Chondrocyte (in vitro differentiated cells): ENCODE measurements around the gene ACCS. TPM values are rescaled to one million over a fixed set of nuclear protein-coding genes. Genes with fewer than 3 reads are reported as not detected.

ENCODE experiments used
- DNase-seq: peaks from one replicate; pipeline ENCODE4 v3.0.0; 2021; ENCODE audit warnings: mixed read lengths, low spot score
- H3K27ac Mint-ChIP-seq: one replicate; pipeline ENCODE4 v1.8.0; 2021; ENCODE audit warnings: mild to moderate bottlenecking, moderate library complexity, mixed read lengths; ENCODE audit not compliant: unreplicated experiment
- H3K27me3 Mint-ChIP-seq: 2 replicates; pipeline ENCODE4 v1.8.0; 2021; ENCODE audit warnings: low read depth, mixed read lengths
- H3K36me3 Mint-ChIP-seq: 2 replicates; pipeline ENCODE4 v1.8.0; 2021; ENCODE audit warnings: low read depth, mixed read lengths
- H3K4me1 Mint-ChIP-seq: 2 replicates; pipeline ENCODE4 v1.8.0; 2021; ENCODE audit warnings: low read depth, mild to moderate bottlenecking, mixed read lengths
- H3K4me3 Mint-ChIP-seq: one replicate; pipeline ENCODE4 v1.8.0; 2021; ENCODE audit warnings: mild to moderate bottlenecking, moderate library complexity, mixed read lengths; ENCODE audit not compliant: unreplicated experiment
- H3K9me3 Mint-ChIP-seq: 2 replicates; pipeline ENCODE4 v1.8.0; 2021; ENCODE audit warnings: low read depth, mixed read lengths
- total RNA-seq: library from RNA; stranded (reverse); gene quantifications from 3 replicates; pipeline ENCODE4 v1.2.1, GENCODE V29; 2021
- TF ChIP-seq, protein P1 (sequence below): fragments of 200-600 bp; sonication (generic); IDR thresholded peaks from 2 replicates; pipeline ENCODE4 v1.5.0; 2021; ENCODE audit warnings: antibody characterized with exemption, mild to moderate bottlenecking, moderate library complexity

ACCS gene
- total RNA-seq, 1 donor from 2014 or later = 11.1 TPM

- H3K4me3 Mint-ChIP-seq = peak overlapping the region; percentile 77
- H3K36me3 Mint-ChIP-seq = peaks cover 4% of the 10 kb centered on the region
- DNase-seq = no peak
- H3K4me1 Mint-ChIP-seq = peaks cover 19% of the 10 kb centered on the region
- peaks cover 13% of the 10 kb centered on the region for H3K27me3 Mint-ChIP-seq
- TF ChIP-seq, protein P1, sequence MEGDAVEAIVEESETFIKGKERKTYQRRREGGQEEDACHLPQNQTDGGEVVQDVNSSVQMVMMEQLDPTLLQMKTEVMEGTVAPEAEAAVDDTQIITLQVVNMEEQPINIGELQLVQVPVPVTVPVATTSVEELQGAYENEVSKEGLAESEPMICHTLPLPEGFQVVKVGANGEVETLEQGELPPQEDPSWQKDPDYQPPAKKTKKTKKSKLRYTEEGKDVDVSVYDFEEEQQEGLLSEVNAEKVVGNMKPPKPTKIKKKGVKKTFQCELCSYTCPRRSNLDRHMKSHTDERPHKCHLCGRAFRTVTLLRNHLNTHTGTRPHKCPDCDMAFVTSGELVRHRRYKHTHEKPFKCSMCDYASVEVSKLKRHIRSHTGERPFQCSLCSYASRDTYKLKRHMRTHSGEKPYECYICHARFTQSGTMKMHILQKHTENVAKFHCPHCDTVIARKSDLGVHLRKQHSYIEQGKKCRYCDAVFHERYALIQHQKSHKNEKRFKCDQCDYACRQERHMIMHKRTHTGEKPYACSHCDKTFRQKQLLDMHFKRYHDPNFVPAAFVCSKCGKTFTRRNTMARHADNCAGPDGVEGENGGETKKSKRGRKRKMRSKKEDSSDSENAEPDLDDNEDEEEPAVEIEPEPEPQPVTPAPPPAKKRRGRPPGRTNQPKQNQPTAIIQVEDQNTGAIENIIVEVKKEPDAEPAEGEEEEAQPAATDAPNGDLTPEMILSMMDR = no peak
- no peak overlapping the region for H3K27ac Mint-ChIP-seq
- H3K9me3 Mint-ChIP-seq = no peaks in the 10 kb centered on the region
Observed at GRCh38 chr11:44067266-44067665, 1.2 kb downstream of the ACCS start.

GRCh38 chr11:44068180-44068579, 2.1 kb downstream of the ACCS start:
- peaks cover 4% of the 10 kb centered on the region for H3K36me3 Mint-ChIP-seq
- no peak for DNase-seq
- TF ChIP-seq, protein P1 = no peak
- no peak overlapping the region for H3K27ac Mint-ChIP-seq
- no peaks in the 10 kb centered on the region for H3K9me3 Mint-ChIP-seq
- no peak overlapping the region for H3K4me3 Mint-ChIP-seq
- peaks cover 9% of the 10 kb centered on the region for H3K27me3 Mint-ChIP-seq
- peaks cover 19% of the 10 kb centered on the region for H3K4me1 Mint-ChIP-seq

DNA sequence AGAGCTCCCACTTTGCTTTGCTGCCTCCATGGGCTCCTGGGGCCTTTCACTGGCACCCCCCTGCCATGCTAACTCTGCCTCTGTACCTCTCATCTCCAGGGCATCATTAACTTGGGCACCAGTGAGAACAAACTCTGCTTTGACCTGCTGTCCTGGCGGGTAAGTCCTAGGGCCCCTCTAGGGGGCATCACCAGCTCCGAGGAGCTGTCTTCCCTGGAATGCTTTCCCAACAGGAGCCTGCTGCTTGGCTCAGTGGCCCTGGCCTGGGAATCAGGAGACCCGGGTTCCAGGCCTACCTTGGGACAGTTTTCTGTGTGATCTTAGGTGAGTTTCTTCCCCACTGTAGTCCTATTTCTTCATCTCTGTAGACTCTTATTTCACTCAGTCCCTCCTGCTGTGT, 5.1 kb downstream of the ACCS start:
- no peaks in the 10 kb centered on the region for H3K9me3 Mint-ChIP-seq
- no peaks in the 10 kb centered on the region for H3K27me3 Mint-ChIP-seq
- H3K4me1 Mint-ChIP-seq = peaks cover 10% of the 10 kb centered on the region
- TF ChIP-seq, protein P1 = no peak
- no peak overlapping the region for H3K4me3 Mint-ChIP-seq
- peaks cover 11% of the 10 kb centered on the region for H3K36me3 Mint-ChIP-seq
- no peak overlapping the region for H3K27ac Mint-ChIP-seq
- no peak for DNase-seq

GRCh38 chr11:44072757-44073658, 6.9 kb downstream of the ACCS start:
- no peak for DNase-seq
- Mint-ChIP-seq H3K27me3 (peaks cover 2% of the 10 kb centered on the region), H3K4me1 (no peaks in the 10 kb centered on the region), H3K36me3 (peaks cover 13% of the 10 kb centered on the region), H3K27ac (no peak overlapping the region), H3K9me3 (no peaks in the 10 kb centered on the region), H3K4me3 (no peak overlapping the region)
- TF ChIP-seq, protein P1 = no peak

GRCh38 chr11:44078794-44079193, 12.7 kb downstream of the ACCS start:
- Mint-ChIP-seq H3K27ac (no peak overlapping the region), H3K9me3 (no peaks in the 10 kb centered on the region), H3K36me3 (peaks cover 9% of the 10 kb centered on the region), H3K4me3 (no peak overlapping the region), H3K4me1 (no peaks in the 10 kb centered on the region), H3K27me3 (peaks cover 11% of the 10 kb centered on the region)
- DNase-seq = no peak
- TF ChIP-seq, protein P1 = no peak
